Stimulated activated CD4-positive, alpha-beta T cell treated with anti-CD3 and anti-CD28 coated beads, TNF-alpha, amount 100 ng/mL, for 24 hours (primary cell): ENCODE data around the gene PSMA7.

Experiments
- DNase-seq, 3 experiments: peaks; one replicate each; pipeline ENCODE4 v3.0.0-alpha.2; 2020; ENCODE audit warnings: low read depth in 3 of 3

Gene PSMA7

GRCh38 chr20:62143081-62143956 is at the start of gene PSMA7, which contains the start of gene SS18L1:
Gene PSMA7, minus strand, starts transcription at chr20:62143394. Its CDS starts 91 bp downstream, at chr20:62143303.
Gene SS18L1, plus strand, starts transcription at chr20:62143769. Its CDS starts 52 bp downstream, at chr20:62143821.
- peak; percentile 58 to 82 (median 76) for DNase-seq

- DNase-seq = no peak
These were observed 49.4 kb upstream of the PSMA7 start for GRCh38 chr20:62192635-62193034.

GRCh38 chr20:62191781-62192559 is 48.8 kb upstream of the PSMA7 start:
- no peak for DNase-seq

- no peak for DNase-seq
These were observed 47.6 kb upstream of the PSMA7 start for GRCh38 chr20:62190639-62191411.

- no peak for DNase-seq
These were observed 44.0 kb upstream of the PSMA7 start for GRCh38 chr20:62186887-62187866.

- no peak for DNase-seq
These were observed 42.9 kb upstream of the PSMA7 start for GRCh38 chr20:62186096-62186426.

- no peak for DNase-seq
These were observed 40.4 kb upstream of the PSMA7 start for GRCh38 chr20:62183426-62184142.

- DNase-seq = peak; percentile 85 to 94 (median 91)
These were observed 39.6 kb upstream of the PSMA7 start, which contains the start of gene MTG2 for GRCh38 chr20:62182469-62183425. Gene MTG2, plus strand, starts transcription at chr20:62183028. Its CDS starts 10,393 bp downstream, at chr20:62193421.

- no peak for DNase-seq
These were observed 38.6 kb upstream of the PSMA7 start for GRCh38 chr20:62181808-62182207.

- DNase-seq = no peak
These were observed 35.9 kb upstream of the PSMA7 start for GRCh38 chr20:62179162-62179504.

- no peak for DNase-seq
These were observed 35.3 kb upstream of the PSMA7 start for GRCh38 chr20:62178316-62179161.

- no peak for DNase-seq
These were observed 34.1 kb upstream of the PSMA7 start for GRCh38 chr20:62177307-62177706.

- no peak for DNase-seq
These were observed 33.7 kb upstream of the PSMA7 start for GRCh38 chr20:62176866-62177265.

- no peak for DNase-seq
These were observed 32.5 kb upstream of the PSMA7 start for GRCh38 chr20:62175711-62176110.

- DNase-seq = no peak
These were observed 31.9 kb upstream of the PSMA7 start for GRCh38 chr20:62174870-62175624.

- DNase-seq = no peak
These were observed 31.0 kb upstream of the PSMA7 start for GRCh38 chr20:62174021-62174804.
